Loucy (cell line): Measurements from ENCODE around the gene SLC44A1.

ENCODE experiments used
- CTCF ChIP-seq: fragments of 200-600 bp; sonication (generic); conservative IDR thresholded peaks from 2 replicates; pipeline ENCODE4 v1.5.1; 2014; ENCODE audit warnings: mild to moderate bottlenecking, antibody characterized with exemption, low read length
- EZH2phosphoT487 ChIP-seq: fragments of 200-600 bp; IDR thresholded peaks from 2 replicates; pipeline ENCODE4 v1.6.1; 2018; ENCODE audit warnings: antibody characterized with exemption, mild to moderate bottlenecking, moderate library complexity, borderline replicate concordance

GRCh38 chr9:105281926-105282325 lies 37.5 kb downstream of the SLC44A1 start:
- no peak for TF ChIP-seq CTCF
- TF ChIP-seq EZH2phosphoT487 = no peak
